Panc1 (cell line): ENCODE results near the gene MSI2.

ENCODE experiments used
- POLR2AphosphoS5 ChIP-seq: IDR thresholded peaks from 2 replicates; pipeline ENCODE4 v1.6.1; 2012; ENCODE audit warnings: mild to moderate bottlenecking, low read depth, low read length, moderate library complexity
- TF ChIP-seq, protein P1 (sequence below): fragments of 450-650 bp; IDR thresholded peaks from 2 replicates; pipeline ENCODE4 v1.5.1; 2017; ENCODE audit warnings: mild to moderate bottlenecking
- TF ChIP-seq, protein P2 (sequence below), 2 experiments: IDR thresholded peaks; 2 replicates each; pipeline ENCODE4 v1.6.1; 2011 to 2012; ENCODE audit warnings: low read depth in 2 of 2, control low read depth in 1 of 2, low read length in 1 of 2, mild to moderate bottlenecking in 1 of 2, moderate library complexity in 1 of 2; ENCODE audit not compliant: insufficient read depth in 1 of 2

DNA sequence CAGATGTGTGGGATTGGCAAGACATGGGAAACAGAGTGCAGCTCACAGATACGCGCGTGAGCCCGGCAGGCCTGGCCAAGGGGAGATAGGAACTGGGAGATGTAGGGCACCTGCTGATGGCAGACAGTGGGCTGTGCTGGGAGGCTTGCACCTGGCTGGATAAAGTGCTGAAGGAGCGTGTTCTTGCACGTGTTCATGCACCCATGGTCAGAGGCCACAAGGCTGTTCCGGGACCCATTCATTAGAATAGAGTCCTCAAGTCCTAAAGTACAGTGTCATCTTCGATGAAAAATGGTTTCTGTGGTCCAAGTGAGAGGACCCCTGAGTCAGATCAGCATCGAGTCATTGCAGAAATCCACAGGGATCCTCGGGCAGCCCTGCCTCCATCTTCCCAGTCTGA, 252.3 kb downstream of the MSI2 start:
- TF ChIP-seq, protein P1, sequence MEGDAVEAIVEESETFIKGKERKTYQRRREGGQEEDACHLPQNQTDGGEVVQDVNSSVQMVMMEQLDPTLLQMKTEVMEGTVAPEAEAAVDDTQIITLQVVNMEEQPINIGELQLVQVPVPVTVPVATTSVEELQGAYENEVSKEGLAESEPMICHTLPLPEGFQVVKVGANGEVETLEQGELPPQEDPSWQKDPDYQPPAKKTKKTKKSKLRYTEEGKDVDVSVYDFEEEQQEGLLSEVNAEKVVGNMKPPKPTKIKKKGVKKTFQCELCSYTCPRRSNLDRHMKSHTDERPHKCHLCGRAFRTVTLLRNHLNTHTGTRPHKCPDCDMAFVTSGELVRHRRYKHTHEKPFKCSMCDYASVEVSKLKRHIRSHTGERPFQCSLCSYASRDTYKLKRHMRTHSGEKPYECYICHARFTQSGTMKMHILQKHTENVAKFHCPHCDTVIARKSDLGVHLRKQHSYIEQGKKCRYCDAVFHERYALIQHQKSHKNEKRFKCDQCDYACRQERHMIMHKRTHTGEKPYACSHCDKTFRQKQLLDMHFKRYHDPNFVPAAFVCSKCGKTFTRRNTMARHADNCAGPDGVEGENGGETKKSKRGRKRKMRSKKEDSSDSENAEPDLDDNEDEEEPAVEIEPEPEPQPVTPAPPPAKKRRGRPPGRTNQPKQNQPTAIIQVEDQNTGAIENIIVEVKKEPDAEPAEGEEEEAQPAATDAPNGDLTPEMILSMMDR = no peak
- TF ChIP-seq POLR2AphosphoS5 = no peak
- TF ChIP-seq, protein P2, sequence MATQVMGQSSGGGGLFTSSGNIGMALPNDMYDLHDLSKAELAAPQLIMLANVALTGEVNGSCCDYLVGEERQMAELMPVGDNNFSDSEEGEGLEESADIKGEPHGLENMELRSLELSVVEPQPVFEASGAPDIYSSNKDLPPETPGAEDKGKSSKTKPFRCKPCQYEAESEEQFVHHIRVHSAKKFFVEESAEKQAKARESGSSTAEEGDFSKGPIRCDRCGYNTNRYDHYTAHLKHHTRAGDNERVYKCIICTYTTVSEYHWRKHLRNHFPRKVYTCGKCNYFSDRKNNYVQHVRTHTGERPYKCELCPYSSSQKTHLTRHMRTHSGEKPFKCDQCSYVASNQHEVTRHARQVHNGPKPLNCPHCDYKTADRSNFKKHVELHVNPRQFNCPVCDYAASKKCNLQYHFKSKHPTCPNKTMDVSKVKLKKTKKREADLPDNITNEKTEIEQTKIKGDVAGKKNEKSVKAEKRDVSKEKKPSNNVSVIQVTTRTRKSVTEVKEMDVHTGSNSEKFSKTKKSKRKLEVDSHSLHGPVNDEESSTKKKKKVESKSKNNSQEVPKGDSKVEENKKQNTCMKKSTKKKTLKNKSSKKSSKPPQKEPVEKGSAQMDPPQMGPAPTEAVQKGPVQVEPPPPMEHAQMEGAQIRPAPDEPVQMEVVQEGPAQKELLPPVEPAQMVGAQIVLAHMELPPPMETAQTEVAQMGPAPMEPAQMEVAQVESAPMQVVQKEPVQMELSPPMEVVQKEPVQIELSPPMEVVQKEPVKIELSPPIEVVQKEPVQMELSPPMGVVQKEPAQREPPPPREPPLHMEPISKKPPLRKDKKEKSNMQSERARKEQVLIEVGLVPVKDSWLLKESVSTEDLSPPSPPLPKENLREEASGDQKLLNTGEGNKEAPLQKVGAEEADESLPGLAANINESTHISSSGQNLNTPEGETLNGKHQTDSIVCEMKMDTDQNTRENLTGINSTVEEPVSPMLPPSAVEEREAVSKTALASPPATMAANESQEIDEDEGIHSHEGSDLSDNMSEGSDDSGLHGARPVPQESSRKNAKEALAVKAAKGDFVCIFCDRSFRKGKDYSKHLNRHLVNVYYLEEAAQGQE (IDR thresholded peaks at IDR 0.05; ENCODE audit: insufficient read depth in 1 of 2, low read depth in 2 of 2, low read length in 1 of 2) = no peak
